AG09319 (cell line): ENCODE data around the gene MOV10L1.

Experiments
- DNase-seq: peaks from one replicate; pipeline ENCODE4 v3.0.0-alpha.2; 2010; ENCODE audit warnings: low read depth; ENCODE audit errors: extremely low read depth
- TF ChIP-seq, protein P1 (sequence below): IDR thresholded peaks from 2 replicates; pipeline ENCODE4 v1.5.1; 2011; ENCODE audit warnings: low read depth, mild to moderate bottlenecking, inconsistent platforms, low read length, moderate library complexity

Gene MOV10L1

DNA sequence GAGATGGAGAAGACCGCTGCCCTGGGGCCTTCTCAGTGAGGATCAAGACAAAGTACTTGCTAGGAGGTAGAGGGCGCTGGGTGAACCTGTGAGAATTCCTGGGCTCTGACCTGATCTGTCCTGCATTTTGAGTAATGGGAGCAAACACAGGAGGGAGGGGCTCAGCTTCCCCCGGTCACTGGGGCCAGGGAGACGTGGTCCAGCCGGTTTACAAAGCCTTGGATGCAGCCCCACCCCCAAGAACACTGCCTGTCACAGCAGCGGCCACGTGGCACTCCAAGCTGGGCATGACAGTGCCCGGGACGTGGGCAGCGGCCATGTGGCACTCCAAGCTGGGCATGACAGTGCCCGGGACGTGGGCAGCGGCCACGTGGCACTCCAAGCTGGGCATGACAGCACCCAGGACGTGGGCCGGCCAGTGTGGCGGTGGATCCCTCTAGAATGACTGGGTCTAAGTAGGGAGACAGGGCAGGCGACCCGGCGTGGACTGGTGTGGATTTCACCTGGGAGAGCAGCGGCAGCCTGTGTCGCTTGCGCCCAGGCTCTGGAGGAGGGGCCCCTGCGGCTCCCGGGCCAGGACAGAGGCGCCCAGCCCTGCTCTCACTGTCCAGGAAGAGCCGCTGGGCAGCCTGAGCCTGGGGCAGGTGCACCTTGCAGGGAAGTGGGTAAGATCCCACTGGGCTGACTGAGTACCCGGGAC, 29.2 kb upstream of the MOV10L1 start:
- TF ChIP-seq, protein P1, sequence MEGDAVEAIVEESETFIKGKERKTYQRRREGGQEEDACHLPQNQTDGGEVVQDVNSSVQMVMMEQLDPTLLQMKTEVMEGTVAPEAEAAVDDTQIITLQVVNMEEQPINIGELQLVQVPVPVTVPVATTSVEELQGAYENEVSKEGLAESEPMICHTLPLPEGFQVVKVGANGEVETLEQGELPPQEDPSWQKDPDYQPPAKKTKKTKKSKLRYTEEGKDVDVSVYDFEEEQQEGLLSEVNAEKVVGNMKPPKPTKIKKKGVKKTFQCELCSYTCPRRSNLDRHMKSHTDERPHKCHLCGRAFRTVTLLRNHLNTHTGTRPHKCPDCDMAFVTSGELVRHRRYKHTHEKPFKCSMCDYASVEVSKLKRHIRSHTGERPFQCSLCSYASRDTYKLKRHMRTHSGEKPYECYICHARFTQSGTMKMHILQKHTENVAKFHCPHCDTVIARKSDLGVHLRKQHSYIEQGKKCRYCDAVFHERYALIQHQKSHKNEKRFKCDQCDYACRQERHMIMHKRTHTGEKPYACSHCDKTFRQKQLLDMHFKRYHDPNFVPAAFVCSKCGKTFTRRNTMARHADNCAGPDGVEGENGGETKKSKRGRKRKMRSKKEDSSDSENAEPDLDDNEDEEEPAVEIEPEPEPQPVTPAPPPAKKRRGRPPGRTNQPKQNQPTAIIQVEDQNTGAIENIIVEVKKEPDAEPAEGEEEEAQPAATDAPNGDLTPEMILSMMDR: no peak
- no peak for DNase-seq

DNA sequence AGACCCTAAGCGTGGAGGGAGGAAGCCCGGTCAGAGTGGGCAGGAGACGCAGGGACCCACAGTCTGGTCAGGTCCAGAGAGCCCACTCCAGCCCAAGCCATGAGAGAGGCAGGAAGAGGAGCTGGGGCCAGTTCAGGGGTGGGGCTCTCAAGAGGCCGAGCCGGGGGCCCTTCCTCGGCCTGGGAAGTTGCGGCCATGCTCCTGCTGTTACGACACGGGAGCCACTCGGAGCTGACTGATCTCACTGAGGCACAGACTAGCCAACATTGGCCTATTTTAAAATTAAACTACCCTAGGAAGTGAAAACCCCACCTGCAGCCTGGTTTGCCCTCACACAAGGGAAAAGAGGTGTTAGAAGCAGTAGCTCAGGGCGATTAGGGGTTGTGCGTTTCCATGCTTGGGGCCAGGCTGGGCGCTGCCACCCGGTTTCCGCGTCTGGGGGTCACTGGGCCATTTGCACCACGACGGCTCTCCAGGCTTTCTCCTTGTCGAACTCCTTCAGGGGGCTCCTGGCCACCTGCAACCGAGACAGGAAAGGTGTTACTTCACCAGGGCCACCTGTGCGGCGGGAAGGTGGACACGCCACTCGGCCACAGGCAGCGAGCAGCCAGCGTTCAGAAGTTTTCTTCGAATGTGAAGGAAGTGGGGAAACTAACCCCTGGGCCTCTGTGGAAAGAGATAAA, 28.5 kb upstream of the MOV10L1 start:
- TF ChIP-seq, protein P1: no peak
- DNase-seq: no peak

DNA sequence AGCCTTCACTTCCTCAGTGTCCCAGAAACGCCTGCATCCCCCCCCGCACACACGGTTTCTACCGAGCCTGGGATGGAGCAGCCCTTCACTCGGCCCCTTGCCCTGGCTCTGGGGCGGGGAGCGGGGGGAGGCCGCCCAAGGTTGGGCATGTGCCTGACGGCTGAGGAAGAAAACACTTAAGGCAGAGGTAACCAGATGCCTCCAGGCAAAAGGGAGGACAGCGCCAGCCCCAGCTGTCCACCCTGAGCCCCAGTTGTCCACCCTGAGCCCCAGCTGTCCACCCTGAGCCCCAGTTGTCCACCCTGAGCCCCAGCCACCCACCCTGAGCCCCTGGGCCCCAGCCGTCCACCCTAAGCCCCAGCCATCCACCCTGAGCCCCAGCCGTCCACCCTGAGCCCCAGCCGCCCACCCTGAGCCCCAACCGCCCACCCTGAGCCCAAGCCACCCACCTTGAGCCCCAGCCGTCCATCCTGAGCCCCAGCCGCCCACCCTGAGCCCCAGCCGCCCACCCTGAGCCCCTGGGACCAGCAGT, 27.9 kb upstream of the MOV10L1 start:
- no peak for DNase-seq

DNA sequence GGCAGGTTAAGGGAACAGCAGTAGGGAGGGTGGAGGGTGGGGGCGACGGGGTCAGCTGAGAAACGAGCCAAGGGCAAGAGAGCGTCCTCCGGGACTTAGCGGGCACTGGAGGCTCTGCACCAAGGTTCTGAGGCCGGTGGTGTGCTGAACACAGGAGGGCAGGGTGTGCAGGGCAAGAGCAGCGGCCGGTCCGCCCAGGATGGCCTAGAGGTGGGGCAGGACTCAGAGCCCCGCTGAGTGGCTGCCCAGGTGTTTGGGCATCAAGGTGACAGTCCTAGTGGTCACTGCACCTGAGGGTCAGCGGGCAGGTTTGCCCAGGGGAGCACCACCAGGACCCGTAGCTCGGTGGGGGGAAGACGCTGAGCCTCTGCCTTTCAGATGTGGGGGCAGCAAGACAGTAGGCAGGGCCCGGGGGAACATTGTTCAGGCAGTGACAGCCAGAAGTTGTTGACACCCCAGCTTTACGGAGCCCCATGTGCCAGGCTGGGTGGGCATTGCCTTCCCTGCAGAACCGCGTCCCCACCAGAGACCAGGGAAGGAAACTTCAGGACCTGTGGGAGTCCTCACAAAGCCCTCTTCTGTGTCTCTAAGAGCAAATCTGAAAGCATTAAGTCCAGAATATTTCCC, 27.2 kb upstream of the MOV10L1 start:
- no peak for DNase-seq
- TF ChIP-seq, protein P1: no peak

More for the DNA sequence above, 27.9 kb upstream of the MOV10L1 start:
- TF ChIP-seq, protein P1: no peak

DNA sequence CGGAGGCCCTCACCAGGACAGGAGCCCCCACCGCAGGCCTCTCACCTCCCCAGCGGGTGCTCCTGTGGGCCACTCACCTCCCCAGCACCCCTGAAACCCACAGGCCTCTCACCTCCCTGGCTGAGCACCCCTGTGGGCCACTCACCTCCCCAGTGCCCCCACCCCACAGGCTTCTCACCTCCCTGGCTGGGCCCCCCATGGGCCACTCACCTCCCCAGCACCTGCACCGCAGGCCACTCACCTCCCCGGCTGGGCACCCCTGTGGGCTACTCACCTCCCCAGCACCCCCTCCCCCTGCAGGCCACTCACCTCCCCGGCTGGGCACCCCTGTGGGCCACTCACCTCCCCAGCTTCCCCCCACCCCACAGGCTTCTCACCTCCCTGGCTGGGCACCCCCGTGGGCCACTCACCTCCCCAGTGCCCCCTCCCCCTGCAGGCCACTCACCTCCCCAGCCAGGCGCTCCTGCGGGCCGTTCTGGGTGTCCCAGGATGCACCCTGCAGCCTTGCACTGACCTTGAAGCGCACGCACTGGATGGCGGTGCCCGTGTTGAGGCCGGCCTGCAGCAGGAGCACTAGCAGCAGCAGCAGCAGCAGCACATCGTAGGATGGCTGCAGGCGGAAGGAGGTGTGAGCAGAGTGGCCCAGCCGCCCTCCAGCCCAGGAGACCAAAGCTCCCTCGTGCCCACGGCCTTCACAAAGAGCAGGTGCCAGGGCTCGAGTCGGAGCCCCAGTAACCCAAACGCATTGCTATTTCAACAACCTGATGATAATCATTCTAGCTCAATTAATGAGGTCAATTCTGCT, 26.0 kb upstream of the MOV10L1 start:
- no peak for DNase-seq
- TF ChIP-seq, protein P1: no peak

DNA sequence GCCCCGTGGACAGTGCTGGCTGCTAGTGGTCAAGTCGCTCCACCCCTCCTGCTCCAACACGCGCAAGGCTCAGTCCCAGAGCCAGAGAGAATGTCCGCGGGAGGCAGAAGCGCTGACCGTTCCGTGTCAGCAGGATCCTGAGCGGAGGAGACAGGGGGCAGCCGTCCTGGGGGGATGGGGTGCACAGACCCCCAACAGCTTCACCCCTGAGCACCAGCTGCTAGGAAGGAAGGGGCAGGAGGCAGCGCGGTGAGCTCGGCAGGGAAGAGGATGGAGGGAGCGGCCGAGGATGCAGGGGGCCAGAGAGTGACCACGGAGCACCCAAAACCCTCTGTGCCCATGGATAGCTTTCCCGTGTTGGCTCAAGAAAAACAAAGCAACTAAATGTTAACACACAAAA, 25.4 kb upstream of the MOV10L1 start:
- no peak for DNase-seq
- TF ChIP-seq, protein P1: no peak
